Spleen (tissue), 11 donors: ENCODE results near the gene INPP5D. TPM values are rescaled to one million over a fixed set of nuclear protein-coding genes. Genes with fewer than 3 reads are reported as not detected.

Experiments used
- DNase-seq: peaks from one replicate; pipeline ENCODE4 v3.0.0-alpha.2; 2020
- H3K27ac ChIP-seq, 8 donors: fragments of 200-600 bp; sonication (generic) in 7 of 8; 1 replicate in 4 of 8; 2 replicates in 4 of 8; pipeline versions ENCODE4 v1.5.0 to v1.8.0; 2016 to 2021; ENCODE audit warnings: inconsistent platforms in 4 of 8, mild to moderate bottlenecking in 4 of 8, moderate library complexity in 1 of 8
- H3K27me3 ChIP-seq, 7 donors: fragments of 200-600 bp; sonication (generic) in 6 of 7; replicated peaks in 1 of 7; 1 replicate in 4 of 7; 2 replicates in 3 of 7; pipeline versions ENCODE4 v1.5.0 to v1.8.0; 2016 to 2021; ENCODE audit warnings: inconsistent platforms in 3 of 7, mild to moderate bottlenecking in 1 of 7
- H3K36me3 ChIP-seq, 6 donors: fragments of 200-600 bp; sonication (generic) in 5 of 6; 1 replicate in 4 of 6; 2 replicates in 2 of 6; pipeline versions ENCODE4 v1.5.0 to v1.8.0; 2016 to 2021; ENCODE audit warnings: inconsistent platforms in 2 of 6
- H3K4me1 ChIP-seq, 6 donors: fragments of 200-600 bp; sonication (generic) in 5 of 6; 1 replicate in 3 of 6; 2 replicates in 3 of 6; pipeline versions ENCODE4 v1.5.0 to v1.8.0; 2016 to 2021; ENCODE audit warnings: inconsistent platforms in 3 of 6
- H3K4me3 ChIP-seq, 8 donors: fragments of 200-600 bp; sonication (generic) in 7 of 8; 1 replicate in 4 of 8; 2 replicates in 4 of 8; pipeline versions ENCODE4 v1.5.0 to v1.8.0; 2016 to 2021; ENCODE audit warnings: inconsistent platforms in 4 of 8, mild to moderate bottlenecking in 4 of 8, moderate library complexity in 2 of 8
- H3K9me3 ChIP-seq, 8 donors: fragments of 200-600 bp; sonication (generic) in 7 of 8; 1 replicate in 4 of 8; 2 replicates in 4 of 8; pipeline versions ENCODE4 v1.5.0 to v1.8.0; 2016 to 2021; ENCODE audit warnings: inconsistent platforms in 4 of 8
- CTCF ChIP-seq, 11 experiments: fragments of 200-600 bp in 7 of 11; fragments of 450-650 bp in 4 of 11; sonication (generic) in 4 of 11; IDR thresholded peaks in 8 of 11; conservative IDR thresholded peaks in 3 of 11; 1 replicate in 7 of 11; 2 replicates in 4 of 11; pipeline versions ENCODE4 v1.4.0 to v1.8.0; 2016 to 2021; ENCODE audit warnings: antibody characterized with exemption in 11 of 11, inconsistent platforms in 4 of 11, mild to moderate bottlenecking in 1 of 11
- POLR2A ChIP-seq, 3 donors: fragments of 450-650 bp; IDR thresholded peaks; one replicate each; pipeline ENCODE4 v1.5.1; 2017; ENCODE audit warnings: antibody characterized with exemption in 3 of 3, mild to moderate bottlenecking in 1 of 3
- POLR2AphosphoS5 ChIP-seq, 3 donors: sonication (generic); formaldehyde crosslinking; IDR thresholded peaks; one replicate each; pipeline ENCODE4 v1.5.1; 2017; ENCODE audit warnings: antibody characterized with exemption in 3 of 3
- WGBS, 5 donors: extraction: QIAGEN DNeasy Blood & Tissue Kit in 3 of 5; methylation state at CpG; one replicate each; pipeline versions ENCODE4 v1.1.5 to v1.1.7; 2013 to 2018; 5-methylcytosine and 5-hydroxymethylcytosine counted together
- intact Hi-C: fragments of 100-400 bp; cut with DNase I; formaldehyde crosslinking; loops from one replicate; pipeline ENCODE4 v1.15.0; 2023; ENCODE audit warnings: low total_unique reads
- polyA plus RNA-seq, 3 donors: library from polyadenylated mRNA; stranded (reverse); fragments of 200-250 nt; gene quantifications; one replicate each; pipeline ENCODE4 v1.2.1, GENCODE V29; 2013
- total RNA-seq, 7 donors: library from RNA; depleted of rRNA in 3 of 7; stranded (reverse); fragments of >200 nt in 3 of 7; fragmentation: NEBNext Ultra II Directional in 4 of 7; extraction: Animal tissue kit (Norgen Biotek cat#: 25700) in 4 of 7; gene quantifications; one replicate each; pipeline versions ENCODE4 v1.1.0 to v1.2.1, GENCODE V29; 2016 to 2021
- donor health status: healthy with polysubstance abuse.
- donor health status: DM: no; HTN: no; CAD: no; lungs with moderate emphysema.
- donor health status: DM: no; HTN: no; CAD: no.
- donor health status: Bipolar disorder and iron deficiency.
- donor health status: healthy.
- donor health status: DM: no; HTN: no; CAD: no.
- donor health status: DM: yes; HTN: yes; CAD: no.

Gene INPP5D
- total and polyA plus RNA-seq, 10 donors = 71.1 to 246 (median 181) TPM

DNA sequence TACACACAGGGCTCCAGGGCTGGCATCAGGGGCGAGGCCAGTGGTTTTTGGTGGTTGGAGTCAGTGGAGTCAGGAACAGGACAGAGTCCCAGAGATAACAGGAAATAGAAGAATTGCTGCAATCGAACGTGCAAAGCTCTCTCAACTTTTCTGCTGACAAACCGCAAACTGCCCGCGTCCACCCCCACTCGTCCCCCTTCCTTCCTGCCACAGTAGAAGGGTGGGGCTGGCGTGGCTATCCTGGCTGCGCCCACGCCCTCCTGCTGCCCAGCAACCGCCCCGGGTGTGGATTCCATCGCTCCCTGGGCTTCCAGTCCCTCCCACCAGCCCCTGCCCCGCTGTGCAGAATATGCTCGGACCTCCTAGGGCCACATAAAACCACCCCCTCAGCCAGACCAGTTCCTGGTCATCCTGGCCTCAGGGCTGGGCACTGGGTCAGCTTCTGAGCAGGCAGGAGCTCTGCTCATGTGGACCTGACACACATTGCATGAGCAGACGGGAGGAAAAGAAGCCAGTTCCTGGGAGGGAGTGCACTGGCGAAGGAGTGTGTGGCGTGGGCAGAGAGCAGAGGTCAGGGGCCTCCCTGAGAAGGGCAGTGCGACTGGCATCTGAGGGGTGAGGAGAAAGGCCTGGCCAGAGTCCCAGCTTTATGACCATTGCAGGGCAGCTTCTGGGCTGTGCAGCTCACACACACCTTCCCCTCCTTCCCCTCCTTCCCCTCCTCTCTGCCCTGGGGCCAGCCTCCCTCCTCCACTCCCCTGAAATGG lies 105.9 kb downstream of the INPP5D start:
- intact Hi-C loops = no loop called here
- Histone ChIP-seq H3K9me3 (no peaks in the 10 kb centered on the region), H3K36me3 (peaks cover 4 to 100% (median 90%) of the 10 kb centered on the region in 6 donors), H3K27me3 (no peaks in the 10 kb centered on the region), H3K4me3 (peak overlapping the region in 1 of 8 donors; percentile 48), H3K4me1 (peaks cover 0 to 53% (median 27%) of the 10 kb centered on the region in 6 donors), H3K27ac (peak overlapping the region in 7 of 8 donors; percentile 58 to 90 (median 77))
- WGBS, 5 donors = 24 to 42% (median 41%) methylated on average over 10 to 19 of the region's 19 CpGs
- DNase-seq = peak; percentile 92
- TF ChIP-seq POLR2A (IDR thresholded peaks at IDR 0.05) (no peak), POLR2AphosphoS5 (IDR thresholded peaks at IDR 0.05) (peak; percentile 61 to 83 (median 70))

- H3K27me3 ChIP-seq = no peaks in the 10 kb centered on the region
- DNase-seq = no peak
- H3K27ac ChIP-seq = peak overlapping the region in 1 of 8 donors; percentile 3
- no peaks in the 10 kb centered on the region for H3K9me3 ChIP-seq
- H3K36me3 ChIP-seq = peaks cover 4 to 100% (median 93%) of the 10 kb centered on the region in 6 donors
- intact Hi-C loops = no loop called here
- no peak overlapping the region for H3K4me3 ChIP-seq
- H3K4me1 ChIP-seq = peaks cover 0 to 39% (median 26%) of the 10 kb centered on the region in 6 donors
- TF ChIP-seq POLR2AphosphoS5 (IDR thresholded peaks at IDR 0.05) (no peak), POLR2A (IDR thresholded peaks at IDR 0.05) (no peak), CTCF (IDR thresholded peaks at IDR 0.05 in 8 of 11, conservative IDR thresholded peaks at IDR 0.05 in 3 of 11) (no peak)
- WGBS, 5 donors = 90 to 100% (median 92%) methylated on average over 4 of the region's 4 CpGs
Observed at GRCh38 chr2:233168445-233168844, 108.3 kb downstream of the INPP5D start.

- peaks cover 4 to 100% (median 93%) of the 10 kb centered on the region in 6 donors for H3K36me3 ChIP-seq
- WGBS, 5 donors = 92 to 95% (median 94%) methylated on average over 11 of the region's 11 CpGs
- H3K9me3 ChIP-seq = no peaks in the 10 kb centered on the region
- H3K4me1 ChIP-seq = peaks cover 0 to 34% (median 25%) of the 10 kb centered on the region in 6 donors
- no peak for DNase-seq
- intact Hi-C loops = no loop called here
- no peak overlapping the region for H3K4me3 ChIP-seq
- H3K27me3 ChIP-seq = no peaks in the 10 kb centered on the region
- TF ChIP-seq POLR2AphosphoS5 (IDR thresholded peaks at IDR 0.05) (peak in 2 of 3 donors; percentile 38 to 55), POLR2A (IDR thresholded peaks at IDR 0.05) (no peak)
- peak overlapping the region in 1 of 8 donors; percentile 3 for H3K27ac ChIP-seq
Observed at GRCh38 chr2:233168919-233169318, 108.8 kb downstream of the INPP5D start.

- Histone ChIP-seq H3K4me1 (peaks cover 0 to 10% (median 4%) of the 10 kb centered on the region in 6 donors), H3K27me3 (no peaks in the 10 kb centered on the region), H3K27ac (no peak overlapping the region), H3K4me3 (no peak overlapping the region), H3K36me3 (peaks cover 4 to 98% (median 89%) of the 10 kb centered on the region in 6 donors), H3K9me3 (no peaks in the 10 kb centered on the region)
- TF ChIP-seq POLR2AphosphoS5 (IDR thresholded peaks at IDR 0.05) (no peak), POLR2A (IDR thresholded peaks at IDR 0.05) (no peak)
- WGBS, 5 donors = 91 to 98% (median 97%) methylated on average over 2 of the region's 2 CpGs
- DNase-seq = no peak
- intact Hi-C loops = no loop called here
Observed at GRCh38 chr2:233171344-233171743, 111.2 kb downstream of the INPP5D start.

DNA sequence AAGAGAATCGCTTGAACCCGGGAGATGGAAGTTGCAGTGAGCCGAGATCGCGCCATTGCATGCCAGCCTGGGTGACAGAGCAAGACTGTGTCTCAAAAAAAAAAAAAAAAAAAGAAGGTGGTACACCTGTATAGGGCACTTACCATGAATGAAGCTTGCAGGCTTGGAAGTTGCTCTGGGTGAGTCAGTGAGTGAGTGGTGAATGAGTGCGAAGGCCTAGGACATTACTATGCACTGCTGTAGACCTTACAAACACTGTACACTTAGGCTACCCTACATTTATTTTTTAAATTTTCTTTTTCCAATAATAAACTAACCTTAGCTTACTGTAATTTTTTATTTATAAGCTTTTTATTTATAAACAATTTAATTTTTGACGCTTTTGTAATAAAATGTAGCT lies 113.0 kb downstream of the INPP5D start:
- Histone ChIP-seq H3K4me1 (no peaks in the 10 kb centered on the region), H3K36me3 (peaks cover 4 to 97% (median 88%) of the 10 kb centered on the region in 6 donors), H3K27me3 (no peaks in the 10 kb centered on the region), H3K4me3 (no peak overlapping the region), H3K9me3 (no peaks in the 10 kb centered on the region), H3K27ac (no peak overlapping the region)
- no peak for TF ChIP-seq POLR2A (IDR thresholded peaks at IDR 0.05)
- TF ChIP-seq CTCF (IDR thresholded peaks at IDR 0.05 in 8 of 11, conservative IDR thresholded peaks at IDR 0.05 in 3 of 11) = no peak
- no peak for TF ChIP-seq POLR2AphosphoS5 (IDR thresholded peaks at IDR 0.05)
- no peak for DNase-seq
- WGBS, 5 donors = 94 to 97% (median 96%) methylated on average over 7 of the region's 7 CpGs
- intact Hi-C loops = no loop called here
